PC-3 (cell line): ENCODE results near the gene LRRC7. TPM values are rescaled to one million over a fixed set of nuclear protein-coding genes. Genes with fewer than 3 reads are reported as not detected.

Experiments
- ATAC-seq: fragments of 200-7000 bp; cut with Tn5 transposase; 2 replicates; pipeline ENCODE4 v1.9.1; 2020; ENCODE audit warnings: mild to moderate bottlenecking, moderate library complexity
- BruUV-seq: library from RNA; stranded (reverse); fragments of 400-500 nt; replicated peaks from 2 replicates; lab custom pipeline; 2021; lab: Mats Ljungman, UMichigan
- CTCF ChIA-PET: fragments of 300-600 bp; sonication (Branson Sonifier 250); formaldehyde crosslinking; loops from one replicate; lab custom pipeline; 2022; ENCODE audit warnings: antibody characterized with exemption; lab: Charles Lee
- POLR2A ChIA-PET: fragments of 300-600 bp; sonication (Branson Sonifier 250); formaldehyde crosslinking; loops from one replicate; lab custom pipeline; 2022; ENCODE audit warnings: antibody characterized with exemption; ENCODE audit not compliant: unreplicated experiment; lab: Charles Lee
- DNase-seq: peaks from one replicate; pipeline ENCODE4 v3.0.0-alpha.2; 2015
- H2AFZ ChIP-seq: fragments of 300-600 bp; sonication (generic); 2 replicates; pipeline ENCODE4 v1.6.0; 2016; ENCODE audit warnings: antibody characterized with exemption, low read length
- H3F3A ChIP-seq: fragments of 300-600 bp; sonication (generic); one replicate; pipeline ENCODE4 v1.6.0; 2017; ENCODE audit warnings: antibody characterized with exemption, low read length, control low read depth, mild to moderate bottlenecking; ENCODE audit not compliant: unreplicated experiment
- H3K27ac ChIP-seq: fragments of 300-600 bp; sonication (generic); 2 replicates; pipeline ENCODE4 v1.5.1; 2016; ENCODE audit warnings: mild to moderate bottlenecking, low read length
- H3K27me3 ChIP-seq: fragments of 300-600 bp; sonication (generic); 2 replicates; pipeline ENCODE4 v1.6.1; 2016; ENCODE audit warnings: low read length, mixed read lengths
- H3K36me3 ChIP-seq: fragments of 300-600 bp; sonication (generic); 2 replicates; pipeline ENCODE4 v1.6.1; 2016; ENCODE audit warnings: low read depth, mixed run types, low read length, mixed read lengths
- H3K4me1 ChIP-seq: fragments of 300-600 bp; sonication (generic); 2 replicates; pipeline ENCODE4 v1.5.1; 2016; ENCODE audit warnings: low read length; ENCODE audit not compliant: insufficient read depth
- H3K4me2 ChIP-seq: fragments of 300-600 bp; sonication (generic); 2 replicates; pipeline ENCODE4 v1.6.0; 2016; ENCODE audit warnings: low read length
- H3K4me3 ChIP-seq: fragments of 300-600 bp; sonication (generic); 2 replicates; pipeline ENCODE4 v1.5.1; 2016; ENCODE audit warnings: mild to moderate bottlenecking, low read length, mixed read lengths
- H3K79me2 ChIP-seq: fragments of 300-600 bp; sonication (generic); 2 replicates; pipeline ENCODE4 v1.6.1; 2017; ENCODE audit warnings: low read length, mixed read lengths
- H3K9ac ChIP-seq: fragments of 300-600 bp; sonication (generic); 2 replicates; pipeline ENCODE4 v1.6.0; 2016; ENCODE audit warnings: mild to moderate bottlenecking, low read length
- H3K9me2 ChIP-seq: fragments of 300-600 bp; sonication (generic); replicated peaks from 2 replicates; pipeline ENCODE4 v1.6.1; 2016; ENCODE audit warnings: mixed run types, low read length, mixed read lengths
- H3K9me3 ChIP-seq: fragments of 300-600 bp; sonication (generic); 2 replicates; pipeline ENCODE4 v1.6.1; 2016; ENCODE audit warnings: low read length, mixed read lengths
- H4K20me1 ChIP-seq: fragments of 300-600 bp; sonication (generic); 2 replicates; pipeline ENCODE4 v1.6.1; 2016; ENCODE audit warnings: low read length, mixed read lengths
- EZH2 ChIP-seq: fragments of 300-600 bp; sonication (generic); IDR thresholded peaks from one replicate; pipeline ENCODE4 v1.6.1; 2017; ENCODE audit warnings: antibody characterized with exemption, mild to moderate bottlenecking, low read length; ENCODE audit not compliant: unreplicated experiment
- EZH2phosphoT487 ChIP-seq: fragments of 300-600 bp; sonication (generic); IDR thresholded peaks from 2 replicates; pipeline ENCODE4 v1.6.1; 2018; ENCODE audit warnings: mild to moderate bottlenecking, antibody characterized with exemption, low read length, borderline replicate concordance
- intact Hi-C: fragments of 100-400 bp; cut with micrococcal nuclease; formaldehyde crosslinking; loops from 2 replicates; pipeline ENCODE4 v1.9.0; 2023
- total RNA-seq: library from RNA; depleted of rRNA; stranded (reverse); fragments of >200 nt; gene quantifications from 2 replicates; pipeline ENCODE4 v1.2.3, GENCODE V29; 2014
- TF ChIP-seq, protein P1 (sequence below): fragments of 300-600 bp; sonication (generic); conservative IDR thresholded peaks from 2 replicates; pipeline ENCODE4 v1.5.1; 2017; ENCODE audit warnings: antibody characterized with exemption, low read depth, mild to moderate bottlenecking, low read length

Gene LRRC7
- total RNA-seq, 1 experiment from 2014 or later = 0.04 TPM

DNA sequence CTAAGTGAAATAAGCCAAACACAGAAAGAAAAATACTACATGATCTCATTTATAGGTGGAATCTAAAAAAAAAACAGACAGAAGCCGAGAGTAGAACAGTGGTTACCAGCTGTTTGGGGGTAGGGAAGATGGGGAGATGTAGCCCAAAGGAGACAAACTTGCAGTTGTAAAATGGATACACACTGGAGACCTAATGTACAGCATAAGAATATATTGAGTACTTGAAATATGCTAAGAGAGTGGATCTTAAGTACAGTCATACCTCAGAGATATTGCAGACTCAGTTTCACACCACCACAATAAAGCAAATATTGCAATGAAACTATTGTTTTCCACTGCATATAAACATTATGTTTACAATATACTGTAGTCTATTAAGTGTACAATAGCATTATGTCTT is 320.9 kb downstream of the LRRC7 start:
- no peak for ATAC-seq
- Histone ChIP-seq H3F3A (no peaks in the 10 kb centered on the region), H2AFZ (no peak overlapping the region), H3K36me3 (no peaks in the 10 kb centered on the region), H3K79me2 (no peaks in the 10 kb centered on the region), H3K4me2 (no peak overlapping the region), H3K4me1 (no peaks in the 10 kb centered on the region), H3K9me3 (no peaks in the 10 kb centered on the region), H4K20me1 (no peaks in the 10 kb centered on the region), H3K27me3 (no peaks in the 10 kb centered on the region), H3K9me2 (no peaks in the 10 kb centered on the region), H3K9ac (no peak overlapping the region), H3K4me3 (no peak overlapping the region), H3K27ac (no peak overlapping the region)
- DNase-seq = no peak
- CTCF ChIA-PET = no interaction called here
- POLR2A ChIA-PET = no interaction called here
- intact Hi-C loops = no loop called here
- BruUV-seq = no TSS peak
- TF ChIP-seq EZH2phosphoT487 = no peak
- TF ChIP-seq, protein P1, sequence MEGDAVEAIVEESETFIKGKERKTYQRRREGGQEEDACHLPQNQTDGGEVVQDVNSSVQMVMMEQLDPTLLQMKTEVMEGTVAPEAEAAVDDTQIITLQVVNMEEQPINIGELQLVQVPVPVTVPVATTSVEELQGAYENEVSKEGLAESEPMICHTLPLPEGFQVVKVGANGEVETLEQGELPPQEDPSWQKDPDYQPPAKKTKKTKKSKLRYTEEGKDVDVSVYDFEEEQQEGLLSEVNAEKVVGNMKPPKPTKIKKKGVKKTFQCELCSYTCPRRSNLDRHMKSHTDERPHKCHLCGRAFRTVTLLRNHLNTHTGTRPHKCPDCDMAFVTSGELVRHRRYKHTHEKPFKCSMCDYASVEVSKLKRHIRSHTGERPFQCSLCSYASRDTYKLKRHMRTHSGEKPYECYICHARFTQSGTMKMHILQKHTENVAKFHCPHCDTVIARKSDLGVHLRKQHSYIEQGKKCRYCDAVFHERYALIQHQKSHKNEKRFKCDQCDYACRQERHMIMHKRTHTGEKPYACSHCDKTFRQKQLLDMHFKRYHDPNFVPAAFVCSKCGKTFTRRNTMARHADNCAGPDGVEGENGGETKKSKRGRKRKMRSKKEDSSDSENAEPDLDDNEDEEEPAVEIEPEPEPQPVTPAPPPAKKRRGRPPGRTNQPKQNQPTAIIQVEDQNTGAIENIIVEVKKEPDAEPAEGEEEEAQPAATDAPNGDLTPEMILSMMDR = no peak
- no peak for TF ChIP-seq EZH2

DNA sequence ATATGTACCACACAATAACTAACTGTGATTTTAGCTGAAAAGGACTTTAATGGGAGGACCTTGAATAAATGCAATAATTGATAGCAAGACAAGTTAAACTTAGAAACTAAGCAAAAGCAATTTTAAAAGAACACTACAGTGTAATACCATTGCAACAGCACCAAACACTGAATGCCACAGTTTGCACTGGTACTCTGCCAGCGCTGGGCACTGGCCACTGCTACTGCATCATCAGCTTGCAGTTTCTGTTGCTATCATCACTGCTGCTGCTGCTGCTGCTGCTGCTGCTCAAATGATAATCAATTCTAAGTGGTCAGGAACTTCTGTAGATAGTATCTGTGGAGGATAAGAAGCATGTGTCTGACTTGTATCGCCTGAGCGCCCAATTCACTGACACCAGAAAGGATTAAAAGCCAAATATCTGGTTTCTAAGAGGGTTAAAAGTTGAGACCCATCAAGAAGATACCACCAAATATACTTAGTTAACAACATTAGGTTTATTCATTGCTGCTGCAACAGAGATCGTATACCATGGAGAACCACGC is 330.8 kb downstream of the LRRC7 start:
- Histone ChIP-seq H3K4me3 (no peak overlapping the region), H3K27ac (no peak overlapping the region), H4K20me1 (no peaks in the 10 kb centered on the region), H3K4me2 (no peak overlapping the region), H2AFZ (no peak overlapping the region), H3K9me2 (no peaks in the 10 kb centered on the region), H3K4me1 (no peaks in the 10 kb centered on the region), H3K79me2 (no peaks in the 10 kb centered on the region), H3K9ac (no peak overlapping the region), H3K27me3 (0 out of 2 replicates have a peak, but pooled peaks cover 24% of the 10 kb centered on the region), H3F3A (no peaks in the 10 kb centered on the region), H3K9me3 (no peaks in the 10 kb centered on the region), H3K36me3 (no peaks in the 10 kb centered on the region)
- ATAC-seq (no peak), DNase-seq (no peak)
- intact Hi-C loops = no loop called here
- POLR2A ChIA-PET = no interaction called here
- BruUV-seq = no TSS peak
- CTCF ChIA-PET = no interaction called here
- TF ChIP-seq EZH2 = no peak
- TF ChIP-seq, protein P1 = no peak
- no peak for TF ChIP-seq EZH2phosphoT487

DNA sequence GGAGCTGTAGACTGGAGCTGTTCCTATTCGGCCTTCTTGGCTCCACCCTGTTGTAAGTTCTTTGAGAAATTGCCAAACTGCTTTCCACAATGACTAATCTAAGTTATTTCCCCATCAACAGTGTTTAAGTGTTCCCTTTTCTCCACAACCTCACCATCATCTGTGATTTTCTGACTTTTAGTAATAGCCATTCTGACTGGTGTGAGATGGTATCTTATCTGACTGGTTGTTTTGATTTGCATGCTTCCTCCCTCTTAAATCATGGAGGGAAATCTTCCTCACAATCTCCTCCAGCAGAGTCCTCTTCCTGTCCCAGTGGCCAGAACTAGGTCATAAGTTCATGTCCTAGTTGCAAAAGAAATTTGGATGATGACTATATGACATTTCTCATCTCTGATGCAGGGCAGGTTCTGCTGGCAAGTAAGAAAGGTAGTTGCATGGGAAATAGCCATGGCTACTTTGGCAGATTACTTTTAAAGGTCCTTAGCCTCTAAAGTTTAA is 343.6 kb downstream of the LRRC7 start:
- no peaks in the 10 kb centered on the region for H3F3A ChIP-seq
- H2AFZ ChIP-seq = no peak overlapping the region
- H3K9me3 ChIP-seq = no peaks in the 10 kb centered on the region
- no peaks in the 10 kb centered on the region for H3K9me2 ChIP-seq
- no peak overlapping the region for H3K4me2 ChIP-seq
- BruUV-seq = no TSS peak
- intact Hi-C loops = no loop called here
- ChIA-PET CTCF (no interaction called here), POLR2A (no interaction called here)
- no peak overlapping the region for H3K4me3 ChIP-seq
- ATAC-seq = no peak
- TF ChIP-seq EZH2 (no peak), EZH2phosphoT487 (no peak)
- TF ChIP-seq, protein P1 = no peak
- no peaks in the 10 kb centered on the region for H3K27me3 ChIP-seq
- H3K9ac ChIP-seq = no peak overlapping the region
- no peaks in the 10 kb centered on the region for H3K36me3 ChIP-seq
- H3K79me2 ChIP-seq = no peaks in the 10 kb centered on the region
- no peaks in the 10 kb centered on the region for H3K4me1 ChIP-seq
- peak; percentile 36 for DNase-seq
- H3K27ac ChIP-seq = no peak overlapping the region
- H4K20me1 ChIP-seq = no peaks in the 10 kb centered on the region
